Measurements from ENCODE around the gene CPNE5.

GRCh38 chr6:36826520-36827227, 12.6 kb downstream of the CPNE5 start:
- TF ChIP-seq CTCF (conservative IDR thresholded peaks at IDR 0.05; ENCODE audit: low read length) = no peak
- TF ChIP-seq EZH2phosphoT487 (IDR thresholded peaks at IDR 0.05; ENCODE audit: borderline replicate concordance) = no peak

All from Loucy (cell line).